Measurements from ENCODE around the gene SAG. TPM values are rescaled to one million over a fixed set of nuclear protein-coding genes. Genes with fewer than 3 reads are reported as not detected.

SAG gene
- total and polyA plus RNA-seq, 2 experiments from 2014 or later: 0.47 TPM; not detected in 1

- no peak overlapping the region for H2AFZ ChIP-seq
- H3K4me3 ChIP-seq: no peak overlapping the region
- 90% methylated on average over 7 of the region's 7 CpGs for whole genome bisulfite sequencing (ENCODE audit: low lambda C conversion rate, missing lambda C conversion rate)
- no peaks in the 10 kb centered on the region for H4K20me1 ChIP-seq (ENCODE audit: insufficient read depth, poor library complexity, severe bottlenecking)
- H3K9me3 ChIP-seq (ENCODE audit: low read depth): no peaks in the 10 kb centered on the region
- no peaks in the 10 kb centered on the region for H3K79me2 ChIP-seq
- H3K36me3 ChIP-seq (replicated peaks; ENCODE audit: insufficient read depth, low read depth): no peaks in the 10 kb centered on the region
- H3K27me3 ChIP-seq: no peaks in the 10 kb centered on the region
- no peaks in the 10 kb centered on the region for H3K4me1 ChIP-seq (ENCODE audit: insufficient read depth)
- DNase-seq (ENCODE audit: low spot score): no peak
- H3K4me2 ChIP-seq: no peak overlapping the region
- H3K9me2 ChIP-seq (replicated peaks; ENCODE audit: insufficient read depth): no peaks in the 10 kb centered on the region
- TF ChIP-seq EZH2 (IDR thresholded peaks at IDR 0.05; ENCODE audit: borderline replicate concordance) (no peak), EZH2phosphoT487 (IDR thresholded peaks at IDR 0.05; ENCODE audit: low read depth, severe bottlenecking, unreplicated experiment) (no peak), CTCF (IDR thresholded peaks at IDR 0.05; ENCODE audit: poor library complexity) (no peak)
- H3K27ac ChIP-seq: no peak overlapping the region
These were observed 9.8 kb downstream of the SAG start for GRCh38 chr2:233317196-233317943.

- H3K27me3 ChIP-seq: no peaks in the 10 kb centered on the region
- H3K9me3 ChIP-seq (ENCODE audit: low read depth): no peaks in the 10 kb centered on the region
- no peak overlapping the region for H3K27ac ChIP-seq
- no peaks in the 10 kb centered on the region for H4K20me1 ChIP-seq (ENCODE audit: insufficient read depth, poor library complexity, severe bottlenecking)
- H3K4me2 ChIP-seq: no peak overlapping the region
- no peak overlapping the region for H2AFZ ChIP-seq
- H3K9me2 ChIP-seq (replicated peaks; ENCODE audit: insufficient read depth): no peaks in the 10 kb centered on the region
- DNase-seq (ENCODE audit: low spot score): no peak
- H3K4me1 ChIP-seq (ENCODE audit: insufficient read depth): no peaks in the 10 kb centered on the region
- 91% methylated on average over 5 of the region's 5 CpGs for WGBS (ENCODE audit: low lambda C conversion rate, missing lambda C conversion rate)
- H3K4me3 ChIP-seq: no peak overlapping the region
- TF ChIP-seq EZH2 (IDR thresholded peaks at IDR 0.05; ENCODE audit: borderline replicate concordance) (no peak), CTCF (IDR thresholded peaks at IDR 0.05; ENCODE audit: poor library complexity) (no peak), EZH2phosphoT487 (IDR thresholded peaks at IDR 0.05; ENCODE audit: low read depth, severe bottlenecking, unreplicated experiment) (no peak)
- no peaks in the 10 kb centered on the region for H3K79me2 ChIP-seq
- H3K36me3 ChIP-seq (replicated peaks; ENCODE audit: insufficient read depth, low read depth): no peaks in the 10 kb centered on the region
These were observed 11.6 kb downstream of the SAG start for GRCh38 chr2:233319256-233319655.

DNA sequence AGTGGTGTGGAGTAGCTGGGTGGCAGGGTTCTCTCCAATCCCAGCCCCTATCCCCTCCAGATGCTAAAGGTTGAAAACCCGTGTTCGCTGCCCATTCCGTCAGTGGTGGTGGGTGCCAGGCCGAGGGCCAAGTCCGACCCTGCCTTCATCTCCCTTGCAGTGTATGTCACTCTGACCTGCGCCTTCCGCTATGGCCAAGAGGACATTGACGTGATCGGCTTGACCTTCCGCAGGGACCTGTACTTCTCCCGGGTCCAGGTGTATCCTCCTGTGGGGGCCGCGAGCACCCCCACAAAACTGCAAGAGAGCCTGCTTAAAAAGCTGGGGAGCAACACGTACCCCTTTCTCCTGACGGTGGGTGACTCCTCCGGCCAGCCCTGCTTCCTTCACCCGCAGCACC is 12.9 kb downstream of the SAG start:
- H3K27me3 ChIP-seq: no peaks in the 10 kb centered on the region
- no peaks in the 10 kb centered on the region for H3K79me2 ChIP-seq
- H2AFZ ChIP-seq: no peak overlapping the region
- H3K9me2 ChIP-seq (replicated peaks; ENCODE audit: insufficient read depth): no peaks in the 10 kb centered on the region
- no peak overlapping the region for H3K4me2 ChIP-seq
- no peak overlapping the region for H3K27ac ChIP-seq
- H3K9me3 ChIP-seq (ENCODE audit: low read depth): no peaks in the 10 kb centered on the region
- no peaks in the 10 kb centered on the region for H4K20me1 ChIP-seq (ENCODE audit: insufficient read depth, poor library complexity, severe bottlenecking)
- no peaks in the 10 kb centered on the region for H3K4me1 ChIP-seq (ENCODE audit: insufficient read depth)
- no peaks in the 10 kb centered on the region for H3K36me3 ChIP-seq (replicated peaks; ENCODE audit: insufficient read depth, low read depth)
- TF ChIP-seq EZH2 (IDR thresholded peaks at IDR 0.05; ENCODE audit: borderline replicate concordance): no peak
- TF ChIP-seq CTCF (IDR thresholded peaks at IDR 0.05; ENCODE audit: poor library complexity): no peak
- no peak for TF ChIP-seq EZH2phosphoT487 (IDR thresholded peaks at IDR 0.05; ENCODE audit: low read depth, severe bottlenecking, unreplicated experiment)
- DNase-seq (ENCODE audit: low spot score): no peak
- H3K4me3 ChIP-seq: no peak overlapping the region
- 95% methylated on average over 17 of the region's 17 CpGs for WGBS (ENCODE audit: low lambda C conversion rate, missing lambda C conversion rate)

Measured in hepatocyte (in vitro differentiated cells).